OCI-LY7 (cell line): ENCODE results near the gene NDUFA13. TPM values are rescaled to one million over a fixed set of nuclear protein-coding genes. Genes with fewer than 3 reads are reported as not detected.

Experiments used
- BruUV-seq: library from RNA; stranded (reverse); fragments of 400-500 nt; replicated peaks from 2 replicates; lab custom pipeline; 2021; lab: Mats Ljungman, UMichigan
- CTCF ChIA-PET: fragments of 300-600 bp; sonication (Branson Sonifier 250); formaldehyde crosslinking; loops from one replicate; lab custom pipeline; 2022; ENCODE audit warnings: antibody characterized with exemption; ENCODE audit not compliant: unreplicated experiment; lab: Charles Lee
- POLR2A ChIA-PET: fragments of 300-600 bp; sonication (Branson Sonifier 250); formaldehyde crosslinking; loops from one replicate; lab custom pipeline; 2022; ENCODE audit warnings: antibody characterized with exemption; lab: Charles Lee
- DNase-seq: peaks from one replicate; pipeline ENCODE4 v3.0.0-alpha.2; 2015; ENCODE audit warnings: low spot score
- H2AFZ ChIP-seq: fragments of 200-600 bp; sonication (generic), shearing (Covaris generic); 2 replicates; pipeline ENCODE4 v1.6.1; 2014; ENCODE audit warnings: mild to moderate bottlenecking, antibody characterized with exemption, low read length, moderate library complexity
- H3K27ac ChIP-seq: fragments of 200-600 bp; sonication (generic); 2 replicates; pipeline ENCODE4 v1.5.1; 2014; ENCODE audit warnings: mixed run types, low read depth, mild to moderate bottlenecking, moderate library complexity, low read length, inconsistent platforms; ENCODE audit not compliant: poor library complexity, severe bottlenecking
- H3K36me3 ChIP-seq: fragments of 200-600 bp; sonication (generic); 2 replicates; pipeline ENCODE4 v1.6.1; 2014; ENCODE audit warnings: mild to moderate bottlenecking, antibody characterized with exemption, low read length, moderate library complexity, mixed read lengths; ENCODE audit not compliant: insufficient read depth
- H3K4me1 ChIP-seq: fragments of 200-600 bp; sonication (generic); 2 replicates; pipeline ENCODE4 v1.5.1; 2014; ENCODE audit warnings: mild to moderate bottlenecking, low read length; ENCODE audit not compliant: insufficient read depth, poor library complexity, severe bottlenecking
- H3K4me2 ChIP-seq: fragments of 200-600 bp; sonication (generic); 2 replicates; pipeline ENCODE4 v1.6.1; 2014; ENCODE audit warnings: mild to moderate bottlenecking, low read length
- H3K4me3 ChIP-seq: fragments of 200-600 bp; sonication (generic); 2 replicates; pipeline ENCODE4 v1.5.1; 2014; ENCODE audit warnings: mild to moderate bottlenecking, low read depth, low read length; ENCODE audit not compliant: poor library complexity, severe bottlenecking
- H3K79me2 ChIP-seq: fragments of 200-600 bp; sonication (generic); 2 replicates; pipeline ENCODE4 v1.6.1; 2016; ENCODE audit warnings: low read depth, mild to moderate bottlenecking, low read length, moderate library complexity, mixed read lengths; ENCODE audit not compliant: insufficient read depth
- H3K9me2 ChIP-seq: fragments of 200-600 bp; sonication (generic); 2 replicates; pipeline ENCODE4 v1.6.1; 2016; ENCODE audit warnings: mild to moderate bottlenecking, low read length, mixed read lengths; ENCODE audit not compliant: insufficient read depth
- H3K9me3 ChIP-seq: fragments of 200-600 bp; sonication (generic); 2 replicates; pipeline ENCODE4 v1.6.1; 2014; ENCODE audit warnings: mild to moderate bottlenecking, mixed run types, low read length, mixed read lengths
- H4K20me1 ChIP-seq: fragments of 200-600 bp; sonication (generic); 2 replicates; pipeline ENCODE4 v1.6.1; 2014; ENCODE audit warnings: mild to moderate bottlenecking, antibody characterized with exemption, low read length, moderate library complexity, mixed read lengths; ENCODE audit not compliant: insufficient read depth
- CTCF ChIP-seq: fragments of 200-600 bp; sonication (generic); conservative IDR thresholded peaks from 2 replicates; pipeline ENCODE4 v1.5.1; 2014; ENCODE audit warnings: mild to moderate bottlenecking, antibody characterized with exemption, low read length, moderate library complexity, mixed read lengths
- EZH2phosphoT487 ChIP-seq: fragments of 200-600 bp; sonication (generic); IDR thresholded peaks from 2 replicates; pipeline ENCODE4 v1.6.1; 2018; ENCODE audit warnings: low read depth, borderline replicate concordance, mild to moderate bottlenecking, mixed run types, antibody characterized with exemption, low read length, moderate library complexity, mixed read lengths
- intact Hi-C: fragments of 100-400 bp; cut with micrococcal nuclease; formaldehyde crosslinking; loops from one replicate; pipeline ENCODE4 v1.10.0; 2022; ENCODE audit not compliant: unreplicated experiment
- total RNA-seq, 2 experiments: library from RNA; depleted of rRNA in 1 of 2; stranded (reverse); fragments of >200 nt in 1 of 2; shearing (Covaris generic) in 1 of 2; gene quantifications; 2 replicates each; pipeline ENCODE4 v1.2.3, GENCODE V29; 2014 to 2022

NDUFA13 gene
- total RNA-seq, 2 experiments from 2014 or later, result 275 to 429 TPM

DNA sequence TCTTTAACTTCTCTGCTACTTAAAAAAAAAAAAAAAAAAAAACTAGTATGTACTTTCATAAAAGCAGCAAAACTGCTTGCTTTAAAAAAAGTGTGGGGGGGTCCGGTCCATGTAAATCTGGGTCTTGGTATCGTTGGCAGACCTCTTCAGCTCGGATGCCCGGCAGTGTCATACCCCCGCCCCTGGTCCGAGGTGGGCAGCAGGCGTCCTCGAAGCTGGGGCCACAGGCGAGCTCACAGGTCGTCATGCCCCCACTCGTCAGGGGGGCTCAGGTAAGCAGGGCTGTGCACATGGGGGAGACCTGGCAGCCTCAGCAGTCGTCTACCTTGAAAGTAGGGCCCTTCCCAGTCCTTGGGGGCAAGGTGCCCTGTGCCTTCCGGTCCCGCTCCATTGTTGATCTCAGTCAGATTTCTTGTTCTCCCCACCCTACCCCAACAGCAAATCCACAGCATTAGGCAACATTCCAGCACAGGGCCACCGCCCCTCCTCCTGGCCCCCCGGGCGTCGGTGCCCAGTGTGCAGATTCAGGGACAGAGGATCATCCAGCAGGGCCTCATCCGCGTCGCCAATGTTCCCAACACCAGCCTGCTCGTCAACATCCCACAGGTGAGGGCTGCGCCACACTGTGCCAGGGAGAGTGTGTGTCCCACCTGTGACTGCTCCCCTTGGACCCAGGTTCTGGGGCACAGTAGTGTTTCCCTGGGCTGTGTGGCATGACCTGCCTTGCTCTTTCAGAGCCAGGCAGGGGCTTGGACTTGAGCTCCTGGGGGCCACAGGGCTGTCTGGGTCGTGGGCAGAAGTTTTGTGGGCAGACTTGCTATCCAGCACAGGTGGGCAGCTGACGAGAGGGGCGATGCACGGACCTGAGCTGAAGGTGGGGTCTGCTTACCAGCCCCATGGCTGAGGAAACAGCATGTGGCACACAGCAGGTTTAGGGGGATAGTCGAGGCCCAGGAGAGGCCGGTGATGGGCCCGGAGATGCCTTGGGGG, 20.1 kb upstream of the NDUFA13 start:
- Histone ChIP-seq H2AFZ (no peak overlapping the region), H3K4me3 (no peak overlapping the region), H3K27ac (no peak overlapping the region), H3K9me2 (no peaks in the 10 kb centered on the region), H3K9me3 (no peaks in the 10 kb centered on the region), H3K4me2 (no peak overlapping the region), H3K79me2 (peaks cover 9% of the 10 kb centered on the region), H3K36me3 (peaks cover 94% of the 10 kb centered on the region), H4K20me1 (no peaks in the 10 kb centered on the region), H3K4me1 (no peaks in the 10 kb centered on the region)
- no TSS peak for BruUV-seq
- intact Hi-C loops, result no loop called here
- DNase-seq, result no peak
- POLR2A ChIA-PET, result interaction anchor here (0.6 kb wide), 1 partner anchor 122 kb away, joined by 3 read pairs; no protein-coding TSS in a partner anchor
- CTCF ChIA-PET, result no interaction called here
- TF ChIP-seq EZH2phosphoT487, result no peak
- TF ChIP-seq CTCF, result no peak

GRCh38 chr19:19498255-19498991, 17.6 kb upstream of the NDUFA13 start:
- ChIA-PET POLR2A (no interaction called here), CTCF (no interaction called here)
- no peaks in the 10 kb centered on the region for H3K9me2 ChIP-seq
- H3K4me1 ChIP-seq, result no peaks in the 10 kb centered on the region
- H3K79me2 ChIP-seq, result no peaks in the 10 kb centered on the region
- no peaks in the 10 kb centered on the region for H3K9me3 ChIP-seq
- no TSS peak for BruUV-seq
- H3K36me3 ChIP-seq, result peaks cover 96% of the 10 kb centered on the region
- intact Hi-C loops, result no loop called here
- H2AFZ ChIP-seq, result no peak overlapping the region
- TF ChIP-seq CTCF (no peak), EZH2phosphoT487 (no peak)
- no peak overlapping the region for H3K4me3 ChIP-seq
- DNase-seq, result no peak
- H4K20me1 ChIP-seq, result no peaks in the 10 kb centered on the region
- no peak overlapping the region for H3K27ac ChIP-seq
- H3K4me2 ChIP-seq, result no peak overlapping the region
